Ishikawa (cell line): Measurements from ENCODE around the gene GNA14.

Experiments used
- CEBPB ChIP-seq: IDR thresholded peaks from 2 replicates; pipeline ENCODE4 v1.6.1; 2012
- CREB1 ChIP-seq: IDR thresholded peaks from 2 replicates; pipeline ENCODE4 v1.6.1; 2012; ENCODE audit warnings: low read depth
- EGR1 ChIP-seq: IDR thresholded peaks from 2 replicates; pipeline ENCODE4 v1.6.1; 2012
- EP300 ChIP-seq: IDR thresholded peaks from 2 replicates; pipeline ENCODE4 v1.6.1; 2012; ENCODE audit warnings: borderline replicate concordance
- FOXM1 ChIP-seq: IDR thresholded peaks from 2 replicates; pipeline ENCODE4 v1.6.1; 2012; ENCODE audit warnings: low read depth, borderline replicate concordance
- MAX ChIP-seq: IDR thresholded peaks from 2 replicates; pipeline ENCODE4 v1.6.1; 2012
- NFIC ChIP-seq: IDR thresholded peaks from 2 replicates; pipeline ENCODE4 v1.6.1; 2012
- RAD21 ChIP-seq: IDR thresholded peaks from 2 replicates; pipeline ENCODE4 v1.6.1; 2012; ENCODE audit warnings: low read depth
- REST ChIP-seq: IDR thresholded peaks from 2 replicates; pipeline ENCODE4 v1.6.1; 2012; ENCODE audit warnings: low read depth, mild to moderate bottlenecking
- TAF1 ChIP-seq: IDR thresholded peaks from 2 replicates; pipeline ENCODE4 v1.6.1; 2012; ENCODE audit warnings: low read depth, mild to moderate bottlenecking
- TCF12 ChIP-seq: IDR thresholded peaks from 2 replicates; pipeline ENCODE4 v1.6.1; 2012; ENCODE audit warnings: low read depth
- TEAD4 ChIP-seq: IDR thresholded peaks from 2 replicates; pipeline ENCODE4 v1.6.1; 2012
- USF1 ChIP-seq: IDR thresholded peaks from 2 replicates; pipeline ENCODE4 v1.6.1; 2012
- YY1 ChIP-seq: IDR thresholded peaks from 2 replicates; pipeline ENCODE4 v1.6.1; 2012; ENCODE audit warnings: low read depth
- ZBTB7A ChIP-seq: IDR thresholded peaks from 2 replicates; pipeline ENCODE4 v1.6.1; 2012; ENCODE audit warnings: low read depth

GNA14 gene

GRCh38 chr9:77598991-77599390 lies 49.1 kb downstream of the GNA14 start:
- TF ChIP-seq YY1 (no peak), TAF1 (no peak), FOXM1 (no peak), NFIC (no peak), EP300 (no peak), TEAD4 (no peak), RAD21 (no peak), TCF12 (no peak), CREB1 (no peak), EGR1 (no peak)

GRCh38 chr9:77598524-77598923 lies 49.6 kb downstream of the GNA14 start:
- TF ChIP-seq TEAD4: no peak
- no peak for TF ChIP-seq REST
- TF ChIP-seq USF1: no peak
- TF ChIP-seq TAF1: no peak
- no peak for TF ChIP-seq RAD21
- TF ChIP-seq CREB1: no peak
- TF ChIP-seq ZBTB7A: no peak
- TF ChIP-seq TCF12: no peak
- TF ChIP-seq MAX: no peak
- no peak for TF ChIP-seq NFIC
- TF ChIP-seq EGR1: no peak

GRCh38 chr9:77597057-77597456 lies 51.1 kb downstream of the GNA14 start:
- no peak for TF ChIP-seq USF1
- no peak for TF ChIP-seq TEAD4
- TF ChIP-seq YY1: no peak
- TF ChIP-seq FOXM1: no peak
- TF ChIP-seq EGR1: no peak

- TF ChIP-seq ZBTB7A: no peak
- TF ChIP-seq EGR1: no peak
- TF ChIP-seq EP300: no peak
- no peak for TF ChIP-seq REST
- no peak for TF ChIP-seq YY1
- no peak for TF ChIP-seq NFIC
- no peak for TF ChIP-seq TAF1
- TF ChIP-seq TEAD4: no peak
- TF ChIP-seq RAD21: no peak
- no peak for TF ChIP-seq FOXM1
- no peak for TF ChIP-seq CREB1
- TF ChIP-seq CEBPB: no peak
- TF ChIP-seq TCF12: no peak
Observed at GRCh38 chr9:77595426-77596095, 52.6 kb downstream of the GNA14 start.

GRCh38 chr9:77594963-77595362 lies 53.2 kb downstream of the GNA14 start:
- TF ChIP-seq TEAD4: no peak
- no peak for TF ChIP-seq ZBTB7A
- TF ChIP-seq USF1: no peak
- no peak for TF ChIP-seq MAX
- no peak for TF ChIP-seq NFIC
- TF ChIP-seq CEBPB: no peak
- no peak for TF ChIP-seq REST
- no peak for TF ChIP-seq FOXM1
- no peak for TF ChIP-seq EP300
